Measurements from ENCODE around the gene PTPN7. TPM values are rescaled to one million over a fixed set of nuclear protein-coding genes. Genes with fewer than 3 reads are reported as not detected.
A peak's percentile ranks its signal among the peaks of the same experiment; 100 is the strongest.

Gene PTPN7
- total RNA-seq, 2 experiments from 2014 or later = 172 to 181 TPM

- Mint-ChIP-seq H3K27me3 (no peaks in the 10 kb centered on the region), H3K36me3 (peaks cover 27% of the 10 kb centered on the region), H3K4me1 (peaks cover 59% of the 10 kb centered on the region), H3K9me3 (no peaks in the 10 kb centered on the region), H3K27ac (peak overlapping the region; percentile 100), H3K4me3 (peak overlapping the region; percentile 96)
- POLR2A ChIA-PET = interaction anchor here (0.6 to 2.6 kb wide), 12 partner anchors 9 to 182 kb away, joined by 3 to 17 read pairs (median 4); partner anchors contain the start of genes ARL8A, LGR6 and UBE2T
- peak; percentile 27 for ATAC-seq (ENCODE audit: low read depth)
- peak; percentile 75 for DNase-seq
These were observed 649 bp downstream of the PTPN7 start for GRCh38 chr1:202159534-202160371.

- DNase-seq (peak; percentile 66), ATAC-seq (ENCODE audit: low read depth) (peak; percentile 11)
- Mint-ChIP-seq H3K4me1 (peaks cover 55% of the 10 kb centered on the region), H3K9me3 (no peaks in the 10 kb centered on the region), H3K4me3 (peak overlapping the region; percentile 96), H3K27me3 (no peaks in the 10 kb centered on the region), H3K36me3 (peaks cover 30% of the 10 kb centered on the region), H3K27ac (peak overlapping the region; percentile 100)
- POLR2A ChIA-PET = interaction anchor here (1.2 to 2.6 kb wide), 6 partner anchors 9 to 183 kb away, joined by 3 to 17 read pairs (median 8); partner anchors contain the start of genes ARL8A, LGR6 and UBE2T
These were observed 1.4 kb downstream of the PTPN7 start for GRCh38 chr1:202158810-202159533.

GRCh38 chr1:202157945-202158344, 2.5 kb downstream of the PTPN7 start:
- ATAC-seq (ENCODE audit: low read depth) = no peak
- POLR2A ChIA-PET = no interaction called here
- H3K36me3 Mint-ChIP-seq = peaks cover 35% of the 10 kb centered on the region
- peaks cover 56% of the 10 kb centered on the region for H3K4me1 Mint-ChIP-seq
- no peaks in the 10 kb centered on the region for H3K27me3 Mint-ChIP-seq
- DNase-seq = no peak
- H3K27ac Mint-ChIP-seq = peak overlapping the region; percentile 65
- no peaks in the 10 kb centered on the region for H3K9me3 Mint-ChIP-seq
- H3K4me3 Mint-ChIP-seq = peak overlapping the region; percentile 96

- POLR2A ChIA-PET = interaction anchor here (1.2 to 3.4 kb wide), 2 partner anchors 8 to 13 kb away, joined by 3 to 18 read pairs; partner anchors contain the start of gene ARL8A
- no peaks in the 10 kb centered on the region for H3K27me3 Mint-ChIP-seq
- ATAC-seq (ENCODE audit: low read depth) (no peak), DNase-seq (no peak)
- peak overlapping the region; percentile 30 for H3K27ac Mint-ChIP-seq
- H3K4me1 Mint-ChIP-seq = peaks cover 45% of the 10 kb centered on the region
- H3K36me3 Mint-ChIP-seq = peaks cover 42% of the 10 kb centered on the region
- H3K4me3 Mint-ChIP-seq = peak overlapping the region; percentile 22
- no peaks in the 10 kb centered on the region for H3K9me3 Mint-ChIP-seq
These were observed 3.8 kb downstream of the PTPN7 start for GRCh38 chr1:202156590-202156989.

GRCh38 chr1:202155478-202156021, 4.9 kb downstream of the PTPN7 start:
- POLR2A ChIA-PET = interaction anchor here (0.8 to 3.4 kb wide), 6 partner anchors 9 to 34 kb away, joined by 3 to 18 read pairs (median 4); partner anchors contain the start of gene ARL8A
- Mint-ChIP-seq H3K4me3 (peak overlapping the region; percentile 28), H3K4me1 (peaks cover 40% of the 10 kb centered on the region), H3K27ac (no peak overlapping the region), H3K27me3 (no peaks in the 10 kb centered on the region), H3K36me3 (peaks cover 51% of the 10 kb centered on the region), H3K9me3 (no peaks in the 10 kb centered on the region)
- no peak for DNase-seq
- ATAC-seq (ENCODE audit: low read depth) = no peak

- Mint-ChIP-seq H3K4me3 (no peak overlapping the region), H3K4me1 (peaks cover 41% of the 10 kb centered on the region)
- ATAC-seq (ENCODE audit: low read depth) = peak; percentile 54
These were observed 5.5 kb downstream of the PTPN7 start for GRCh38 chr1:202154766-202155477.

GRCh38 chr1:202154148-202154765, 6.1 kb downstream of the PTPN7 start:
- Mint-ChIP-seq H3K36me3 (peaks cover 46% of the 10 kb centered on the region), H3K9me3 (no peaks in the 10 kb centered on the region), H3K27me3 (no peaks in the 10 kb centered on the region), H3K27ac (peak overlapping the region; percentile 66), H3K4me3 (no peak overlapping the region), H3K4me1 (peaks cover 41% of the 10 kb centered on the region)
- ATAC-seq (ENCODE audit: low read depth) (no peak), DNase-seq (no peak)
- POLR2A ChIA-PET = interaction anchor here (0.8 to 3.4 kb wide), 7 partner anchors 8 to 35 kb away, joined by 3 to 18 read pairs (median 3); partner anchors contain the start of gene ARL8A

More at GRCh38 chr1:202154766-202155477, 5.5 kb downstream of the PTPN7 start:
- no peaks in the 10 kb centered on the region for H3K27me3 Mint-ChIP-seq
- H3K9me3 Mint-ChIP-seq = no peaks in the 10 kb centered on the region
- H3K36me3 Mint-ChIP-seq = peaks cover 50% of the 10 kb centered on the region
- POLR2A ChIA-PET = interaction anchor here (0.8 to 3.4 kb wide), 7 partner anchors 8 to 35 kb away, joined by 3 to 18 read pairs (median 3); partner anchors contain the start of gene ARL8A
- peak overlapping the region; percentile 66 for H3K27ac Mint-ChIP-seq
- peak; percentile 49 for DNase-seq

- H3K9me3 Mint-ChIP-seq = no peaks in the 10 kb centered on the region
- peak overlapping the region; percentile 73 for H3K27ac Mint-ChIP-seq
- H3K4me3 Mint-ChIP-seq = no peak overlapping the region
- H3K36me3 Mint-ChIP-seq = peaks cover 40% of the 10 kb centered on the region
- H3K4me1 Mint-ChIP-seq = peaks cover 34% of the 10 kb centered on the region
- no peaks in the 10 kb centered on the region for H3K27me3 Mint-ChIP-seq
- POLR2A ChIA-PET = interaction anchor here (0.6 to 3.4 kb wide), 2 partner anchors 10 to 13 kb away, joined by 3 to 18 read pairs; partner anchors contain the start of gene ARL8A
- DNase-seq (no peak), ATAC-seq (ENCODE audit: low read depth) (no peak)
These were observed 7.1 kb downstream of the PTPN7 start for GRCh38 chr1:202153284-202153683.

GRCh38 chr1:202152399-202152798, 8.0 kb downstream of the PTPN7 start:
- ATAC-seq (ENCODE audit: low read depth) (no peak), DNase-seq (no peak)
- Mint-ChIP-seq H3K4me1 (peaks cover 30% of the 10 kb centered on the region), H3K4me3 (no peak overlapping the region), H3K9me3 (no peaks in the 10 kb centered on the region), H3K36me3 (peaks cover 39% of the 10 kb centered on the region), H3K27ac (no peak overlapping the region), H3K27me3 (no peaks in the 10 kb centered on the region)
- POLR2A ChIA-PET = no interaction called here

GRCh38 chr1:202151045-202151444, 9.4 kb downstream of the PTPN7 start:
- ATAC-seq (ENCODE audit: low read depth) = no peak
- POLR2A ChIA-PET = no interaction called here
- H3K36me3 Mint-ChIP-seq = peaks cover 35% of the 10 kb centered on the region
- peaks cover 26% of the 10 kb centered on the region for H3K4me1 Mint-ChIP-seq
- DNase-seq = no peak
- H3K4me3 Mint-ChIP-seq = no peak overlapping the region
- no peaks in the 10 kb centered on the region for H3K9me3 Mint-ChIP-seq
- peak overlapping the region; percentile 49 for H3K27ac Mint-ChIP-seq
- H3K27me3 Mint-ChIP-seq = no peaks in the 10 kb centered on the region

GRCh38 chr1:202150602-202151001, 9.8 kb downstream of the PTPN7 start:
- Mint-ChIP-seq H3K36me3 (peaks cover 33% of the 10 kb centered on the region), H3K27me3 (no peaks in the 10 kb centered on the region), H3K9me3 (no peaks in the 10 kb centered on the region), H3K27ac (peak overlapping the region; percentile 49), H3K4me3 (no peak overlapping the region), H3K4me1 (peaks cover 24% of the 10 kb centered on the region)
- ATAC-seq (ENCODE audit: low read depth) (no peak), DNase-seq (no peak)
- POLR2A ChIA-PET = interaction anchor here (0.6 to 1.7 kb wide), 2 partner anchors 9 to 191 kb away, joined by 4 to 5 read pairs; no protein-coding TSS in a partner anchor

- ATAC-seq (ENCODE audit: low read depth) (no peak), DNase-seq (no peak)
- POLR2A ChIA-PET = interaction anchor here (0.6 to 1.7 kb wide), 2 partner anchors 9 to 191 kb away, joined by 4 to 5 read pairs; no protein-coding TSS in a partner anchor
- Mint-ChIP-seq H3K4me3 (no peak overlapping the region), H3K27ac (no peak overlapping the region), H3K9me3 (no peaks in the 10 kb centered on the region), H3K4me1 (peaks cover 25% of the 10 kb centered on the region), H3K36me3 (peaks cover 33% of the 10 kb centered on the region), H3K27me3 (no peaks in the 10 kb centered on the region)
These were observed 10.2 kb downstream of the PTPN7 start for GRCh38 chr1:202150187-202150586.

All from activated naive CD8-positive, alpha-beta T cell treated with anti-CD3 and anti-CD28 coated beads, Interleukin-2, amount 10 ng/mL, durations not matched to agents 7 days and 5 days (primary cell).